A673 (cell line): ENCODE results near the gene LCLAT1. TPM values are rescaled to one million over a fixed set of nuclear protein-coding genes. Genes with fewer than 3 reads are reported as not detected.

ENCODE experiments used
- BruUV-seq: library from RNA; stranded (reverse); fragments of 400-500 nt; replicated peaks from 2 replicates; lab custom pipeline; 2021; lab: Mats Ljungman, UMichigan
- CTCF ChIA-PET: fragments of 300-600 bp; sonication (Branson Sonifier 250); formaldehyde crosslinking; loops from one replicate; lab custom pipeline; 2022; ENCODE audit warnings: antibody characterized with exemption; lab: Charles Lee
- POLR2A ChIA-PET: fragments of 300-600 bp; sonication (Branson Sonifier 250); formaldehyde crosslinking; loops from one replicate; lab custom pipeline; 2022; ENCODE audit warnings: antibody characterized with exemption; ENCODE audit not compliant: low non-redundant PET; lab: Charles Lee
- DNase-seq: peaks from one replicate; pipeline ENCODE4 v3.0.0-alpha.2; 2015; ENCODE audit warnings: low spot score
- H3K27ac ChIP-seq: fragments of 200-600 bp; sonication (generic); 2 replicates; pipeline ENCODE4 v1.5.1; 2016; ENCODE audit warnings: mixed run types, low read depth, mild to moderate bottlenecking, mixed read lengths, antibody characterized with exemption, low read length; ENCODE audit not compliant: poor library complexity, severe bottlenecking
- H3K27me3 ChIP-seq: fragments of 200-600 bp; sonication (generic); replicated peaks from 2 replicates; pipeline ENCODE4 v1.6.1; 2017; ENCODE audit warnings: mixed run types, low read depth, mild to moderate bottlenecking, mixed read lengths, antibody characterized with exemption, low read length; ENCODE audit not compliant: insufficient read depth, poor library complexity
- H3K36me3 ChIP-seq: fragments of 200-600 bp; sonication (generic); 2 replicates; pipeline ENCODE4 v1.6.1; 2016; ENCODE audit warnings: mixed run types, mild to moderate bottlenecking, mixed read lengths, antibody characterized with exemption, low read length; ENCODE audit not compliant: insufficient read depth, poor library complexity, severe bottlenecking
- H3K4me1 ChIP-seq: fragments of 200-600 bp; sonication (generic); 2 replicates; pipeline ENCODE4 v1.6.1; 2017; ENCODE audit warnings: mixed run types, mild to moderate bottlenecking, mixed read lengths, antibody characterized with exemption, low read length; ENCODE audit not compliant: insufficient read depth, poor library complexity, severe bottlenecking
- H3K4me3 ChIP-seq: fragments of 200-600 bp; sonication (generic); 2 replicates; pipeline ENCODE4 v1.5.1; 2016; ENCODE audit warnings: low read depth, mixed run types, mild to moderate bottlenecking, mixed read lengths, low read length; ENCODE audit not compliant: poor library complexity, severe bottlenecking
- H3K9me3 ChIP-seq: fragments of 200-600 bp; sonication (generic); 2 replicates; pipeline ENCODE4 v1.6.1; 2016; ENCODE audit warnings: mixed run types, low read depth, mild to moderate bottlenecking, mixed read lengths, antibody characterized with exemption, low read length; ENCODE audit not compliant: poor library complexity, severe bottlenecking
- CTCF ChIP-seq: fragments of 300-800, 200-600 bp; sonication (generic); conservative IDR thresholded peaks from 2 replicates; pipeline ENCODE4 v1.5.1; 2017; ENCODE audit warnings: low read depth, mild to moderate bottlenecking, antibody characterized with exemption, low read length, moderate library complexity, mixed read lengths
- EZH2 ChIP-seq: fragments of 200-600 bp; sonication (generic); IDR thresholded peaks from 2 replicates; pipeline ENCODE4 v1.6.1; 2017; ENCODE audit warnings: borderline replicate concordance, low read depth, mild to moderate bottlenecking, mixed read lengths, antibody characterized with exemption, low read length; ENCODE audit not compliant: poor library complexity, severe bottlenecking
- intact Hi-C: fragments of 100-400 bp; cut with micrococcal nuclease; formaldehyde crosslinking; loops from one replicate; pipeline ENCODE4 v1.10.0; 2022; ENCODE audit not compliant: unreplicated experiment
- total RNA-seq: library from RNA; stranded (reverse); gene quantifications from 2 replicates; pipeline ENCODE4 v1.2.3, GENCODE V29; 2021

Gene LCLAT1
- total RNA-seq, 1 experiment from 2014 or later = 35.3 TPM

- POLR2A ChIA-PET = no interaction called here
- DNase-seq = no peak
- Histone ChIP-seq H3K27ac (no peak overlapping the region), H3K36me3 (no peaks in the 10 kb centered on the region), H3K27me3 (no peaks in the 10 kb centered on the region), H3K4me3 (no peak overlapping the region), H3K4me1 (no peaks in the 10 kb centered on the region), H3K9me3 (no peaks in the 10 kb centered on the region)
- TF ChIP-seq EZH2 (no peak), CTCF (no peak)
- no TSS peak for BruUV-seq
- CTCF ChIA-PET = no interaction called here
- intact Hi-C loops = no loop called here
Observed at GRCh38 chr2:30690126-30690561, 243.1 kb downstream of the LCLAT1 start.

GRCh38 chr2:30691091-30691947 is 244.3 kb downstream of the LCLAT1 start:
- DNase-seq = no peak
- intact Hi-C loops = no loop called here
- POLR2A ChIA-PET = no interaction called here
- Histone ChIP-seq H3K9me3 (no peaks in the 10 kb centered on the region), H3K4me3 (no peak overlapping the region), H3K27me3 (no peaks in the 10 kb centered on the region), H3K36me3 (no peaks in the 10 kb centered on the region), H3K27ac (no peak overlapping the region), H3K4me1 (no peaks in the 10 kb centered on the region)
- CTCF ChIA-PET = interaction anchor here (0.6 kb wide), 1 partner anchor 485 kb away, joined by 4 read pairs; no protein-coding TSS in a partner anchor
- TF ChIP-seq EZH2 = no peak
- TF ChIP-seq CTCF = no peak
- no TSS peak for BruUV-seq

- no peak for DNase-seq
- Histone ChIP-seq H3K27me3 (no peaks in the 10 kb centered on the region), H3K4me1 (no peaks in the 10 kb centered on the region), H3K4me3 (no peak overlapping the region), H3K9me3 (no peaks in the 10 kb centered on the region), H3K36me3 (no peaks in the 10 kb centered on the region), H3K27ac (no peak overlapping the region)
- CTCF ChIA-PET = interaction anchor here (0.6 to 1.2 kb wide), 2 partner anchors 19 to 485 kb away, joined by 4 to 5 read pairs; no protein-coding TSS in a partner anchor
- TF ChIP-seq EZH2 (no peak), CTCF (no peak)
- intact Hi-C loops = no loop called here
- POLR2A ChIA-PET = no interaction called here
- no TSS peak for BruUV-seq
Observed at GRCh38 chr2:30691948-30692828, 245.1 kb downstream of the LCLAT1 start.
